H1 (cell line): ENCODE measurements around the gene SCFD1. TPM values are rescaled to one million over a fixed set of nuclear protein-coding genes. Genes with fewer than 3 reads are reported as not detected.

Experiments
- CTCF ChIA-PET: fragments of 300-600 bp; sonication (Branson Sonifier 250); formaldehyde crosslinking; loops from one replicate; lab custom pipeline; 2021; ENCODE audit not compliant: partially characterized antibody; lab: Charles Lee
- POLR2A ChIA-PET: fragments of 300-600 bp; sonication (Branson Sonifier 250); formaldehyde crosslinking; loops from one replicate; lab custom pipeline; 2021; ENCODE audit warnings: inconsistent platforms; ENCODE audit not compliant: partially characterized antibody; lab: Charles Lee
- DNase-seq, 2 experiments: peaks; one replicate each; pipeline versions ENCODE4 v3.0.0 to v3.0.0-alpha.2; 2010 to 2022; ENCODE audit warnings: low spot score in 2 of 2, low read depth in 1 of 2, mixed read lengths in 1 of 2
- FAIRE-seq: peaks from 2 replicates; lab custom pipeline; 2011; peaks lifted over from hg19 to GRCh38; lab: Jason Lieb, UNC
- H2AFZ ChIP-seq: 2 replicates; pipeline ENCODE4 v1.8.1; 2012; ENCODE audit warnings: low read length, inconsistent platforms
- H2AK5ac ChIP-seq: 2 replicates; pipeline ENCODE4 v1.6.1; 2013; ENCODE audit warnings: low read depth, low read length
- H2BK120ac ChIP-seq: replicated peaks from 2 replicates; pipeline ENCODE3; 2013; ENCODE audit warnings: low read depth, low read length, inconsistent platforms
- H2BK12ac ChIP-seq: 2 replicates; pipeline ENCODE4 v1.6.1; 2013; ENCODE audit warnings: low read depth, low read length
- H2BK15ac ChIP-seq: 2 replicates; pipeline ENCODE4 v1.6.1; 2013; ENCODE audit warnings: low read length
- H2BK20ac ChIP-seq: 2 replicates; pipeline ENCODE4 v1.6.1; 2013; ENCODE audit warnings: low read length
- H2BK5ac ChIP-seq: 2 replicates; pipeline ENCODE4 v1.6.1; 2013; ENCODE audit warnings: low read depth, low read length
- H3K14ac ChIP-seq: 2 replicates; pipeline ENCODE4 v1.6.1; 2013; ENCODE audit warnings: inconsistent platforms; ENCODE audit not compliant: insufficient read length
- H3K18ac ChIP-seq: 2 replicates; pipeline ENCODE4 v1.6.1; 2013; ENCODE audit warnings: low read length; ENCODE audit errors: extremely low read depth
- H3K23ac ChIP-seq: 2 replicates; pipeline ENCODE4 v1.6.1; 2013; ENCODE audit warnings: inconsistent platforms; ENCODE audit not compliant: insufficient read length
- H3K23me2 ChIP-seq: 2 replicates; pipeline ENCODE4 v1.6.1; 2013; ENCODE audit warnings: low read depth, low read length
- H3K27ac ChIP-seq: 2 replicates; pipeline ENCODE4 v1.6.1; 2011; ENCODE audit warnings: low read depth, low read length, inconsistent platforms
- H3K27me3 ChIP-seq, 4 experiments: replicated peaks in 1 of 4; 1 replicate in 1 of 4; 2 replicates in 3 of 4; pipeline versions ENCODE4 v1.6.1 to v1.8.1; 2011 to 2013; ENCODE audit warnings: low read length in 3 of 4, mild to moderate bottlenecking in 3 of 4, inconsistent platforms in 2 of 4, mixed read lengths in 2 of 4, moderate library complexity in 1 of 4; ENCODE audit not compliant: control insufficient read depth in 3 of 4, insufficient read depth in 3 of 4; ENCODE audit errors: extremely low read depth in 1 of 4
- H3K36me3 ChIP-seq, 4 experiments: 2 replicates each; pipeline versions ENCODE4 v1.6.1 to v1.8.1; 2011 to 2013; ENCODE audit warnings: mild to moderate bottlenecking in 4 of 4, low read length in 3 of 4, moderate library complexity in 2 of 4, control low read depth in 1 of 4, inconsistent platforms in 1 of 4; ENCODE audit not compliant: insufficient read depth in 4 of 4, control insufficient read depth in 2 of 4
- H3K4ac ChIP-seq: replicated peaks from 2 replicates; pipeline ENCODE3; 2013; ENCODE audit warnings: low read length, low read depth, mixed read lengths, inconsistent platforms; ENCODE audit not compliant: insufficient read length
- H3K4me1 ChIP-seq, 4 experiments: replicated peaks in 1 of 4; 1 replicate in 1 of 4; 2 replicates in 3 of 4; pipeline versions ENCODE4 v1.6.1 to v1.8.1; 2011 to 2013; ENCODE audit warnings: low read length in 3 of 4, inconsistent platforms in 2 of 4, mixed read lengths in 1 of 4; ENCODE audit not compliant: insufficient read depth in 4 of 4, control insufficient read depth in 3 of 4
- H3K4me2 ChIP-seq, 2 experiments: 2 replicates each; pipeline versions ENCODE4 v1.6.1 to v1.8.1; 2011 to 2013; ENCODE audit warnings: low read depth in 2 of 2, low read length in 2 of 2, control low read depth in 1 of 2, inconsistent platforms in 1 of 2, mild to moderate bottlenecking in 1 of 2; ENCODE audit not compliant: insufficient read depth in 1 of 2
- H3K4me3 ChIP-seq, 4 experiments: fragments of 200-600, 300-600 bp in 1 of 4; sonication (generic), shearing (Covaris generic), sonication (Bioruptor Twin) in 1 of 4; 2 replicates each; pipeline versions ENCODE4 v1.5.1 to v1.8.1; 2011 to 2016; ENCODE audit warnings: low read length in 4 of 4, low read depth in 3 of 4, control low read depth in 2 of 4, inconsistent platforms in 2 of 4, mild to moderate bottlenecking in 2 of 4, mixed read lengths in 1 of 4, moderate library complexity in 1 of 4; ENCODE audit not compliant: insufficient read depth in 2 of 4; ENCODE audit errors: extremely low read depth in 1 of 4
- H3K56ac ChIP-seq: replicated peaks from 2 replicates; pipeline ENCODE3; 2013; ENCODE audit warnings: low read depth, mild to moderate bottlenecking, mixed read lengths, low read length, inconsistent platforms; ENCODE audit not compliant: insufficient read length
- H3K79me1 ChIP-seq: 2 replicates; pipeline ENCODE4 v1.6.1; 2013; ENCODE audit warnings: low read depth, low read length, control low read depth
- H3K79me2 ChIP-seq, 2 experiments: 2 replicates each; pipeline versions ENCODE4 v1.6.1 to v1.8.1; 2012 to 2013; ENCODE audit warnings: low read length in 2 of 2, mild to moderate bottlenecking in 2 of 2, inconsistent platforms in 1 of 2; ENCODE audit not compliant: insufficient read depth in 2 of 2, control insufficient read depth in 1 of 2
- H3K9ac ChIP-seq, 4 experiments: replicated peaks in 1 of 4; 1 replicate in 1 of 4; 2 replicates in 3 of 4; pipeline versions ENCODE4 v1.6.1 to v1.8.1; 2011 to 2013; ENCODE audit warnings: low read depth in 3 of 4, low read length in 3 of 4, control low read depth in 2 of 4, mild to moderate bottlenecking in 2 of 4, moderate library complexity in 2 of 4, inconsistent platforms in 1 of 4; ENCODE audit errors: extremely low read depth in 1 of 4
- H3K9me3 ChIP-seq, 2 experiments: 2 replicates each; pipeline versions ENCODE4 v1.6.1 to v1.8.1; 2012 to 2013; ENCODE audit warnings: mild to moderate bottlenecking in 2 of 2, moderate library complexity in 2 of 2, control low read depth in 1 of 2, inconsistent platforms in 1 of 2, low read depth in 1 of 2, low read length in 1 of 2, mixed read lengths in 1 of 2; ENCODE audit not compliant: insufficient read depth in 2 of 2
- H4K20me1 ChIP-seq, 2 experiments: replicated peaks in 1 of 2; 2 replicates each; pipeline versions ENCODE3 to v1.8.1; 2011 to 2013; ENCODE audit warnings: inconsistent platforms in 2 of 2, low read length in 2 of 2, mild to moderate bottlenecking in 1 of 2; ENCODE audit not compliant: insufficient read depth in 2 of 2, control insufficient read depth in 1 of 2
- H4K5ac ChIP-seq: 2 replicates; pipeline ENCODE4 v1.6.1; 2013; ENCODE audit warnings: low read length, low read depth, mixed read lengths, inconsistent platforms; ENCODE audit not compliant: insufficient read length
- H4K8ac ChIP-seq: 2 replicates; pipeline ENCODE4 v1.8.0; 2013; ENCODE audit warnings: mild to moderate bottlenecking, moderate library complexity, low read length, inconsistent platforms; ENCODE audit not compliant: insufficient read depth; ENCODE audit errors: extremely low read depth
- H4K91ac ChIP-seq: replicated peaks from 2 replicates; pipeline ENCODE3; 2013; ENCODE audit warnings: low read length, mixed read lengths, inconsistent platforms; ENCODE audit not compliant: insufficient read length
- BACH1 ChIP-seq: IDR thresholded peaks from 2 replicates; pipeline ENCODE4 v1.6.1; 2012; ENCODE audit warnings: low read length, improper control_type of control experiment
- CHD1 ChIP-seq: IDR thresholded peaks from 2 replicates; pipeline ENCODE4 v1.6.1; 2012; ENCODE audit warnings: low read depth, low read length, improper control_type of control experiment
- EGR1 ChIP-seq: IDR thresholded peaks from 2 replicates; pipeline ENCODE4 v1.6.1; 2011; ENCODE audit warnings: low read depth, low read length, borderline replicate concordance
- EP300 ChIP-seq, 2 experiments: IDR thresholded peaks; 1 replicate in 1 of 2; 2 replicates in 1 of 2; pipeline ENCODE4 v1.6.1; 2011 to 2012; ENCODE audit warnings: low read depth in 2 of 2, low read length in 2 of 2, mild to moderate bottlenecking in 2 of 2, borderline replicate concordance in 1 of 2, inconsistent platforms in 1 of 2, moderate library complexity in 1 of 2
- KDM4A ChIP-seq: IDR thresholded peaks from one replicate; pipeline ENCODE4 v1.7.1; 2012; ENCODE audit warnings: low read depth, mild to moderate bottlenecking, moderate library complexity, low read length, inconsistent platforms; ENCODE audit not compliant: severe bottlenecking
- KDM5A ChIP-seq: fragments of 200-600 bp; IDR thresholded peaks from 2 replicates; pipeline ENCODE4 v1.7.1; 2012; ENCODE audit warnings: mild to moderate bottlenecking, low read length, inconsistent platforms, mixed read lengths
- POLR2AphosphoS5 ChIP-seq: IDR thresholded peaks from 2 replicates; pipeline ENCODE4 v1.6.1; 2011; ENCODE audit warnings: low read depth, low read length
- RXRA ChIP-seq: IDR thresholded peaks from 2 replicates; pipeline ENCODE4 v1.6.1; 2011; ENCODE audit warnings: low read depth, mild to moderate bottlenecking, low read length, moderate library complexity; ENCODE audit not compliant: insufficient read depth
- SIX5 ChIP-seq: IDR thresholded peaks from 2 replicates; pipeline ENCODE4 v1.6.1; 2011; ENCODE audit warnings: mild to moderate bottlenecking, low read depth, low read length
- SUZ12 ChIP-seq: fragments of 200-600 bp; sonication (generic); IDR thresholded peaks from 2 replicates; pipeline ENCODE4 v1.6.1; 2012; ENCODE audit warnings: mild to moderate bottlenecking, inconsistent platforms, low read length, moderate library complexity, mixed read lengths
- TEAD4 ChIP-seq: IDR thresholded peaks from 2 replicates; pipeline ENCODE4 v1.6.1; 2012; ENCODE audit warnings: low read depth, low read length, inconsistent platforms, mixed read lengths
- polyA plus RNA-seq, 7 experiments: library from polyadenylated mRNA; depleted of rRNA in 3 of 7; stranded (reverse) in 5 of 7; unstranded in 2 of 7; fragments of >200 nt in 5 of 7; fragments of 200-250 nt in 2 of 7; gene quantifications; 1 replicate in 5 of 7; 2 replicates in 1 of 7; 4 replicates in 1 of 7; pipeline versions ENCODE4 v1.2.1 to v1.2.3, GENCODE V29; 2011 to 2013; ENCODE audit warnings: missing spikeins in 2 of 7, mixed read lengths in 2 of 7
- total RNA-seq: library from RNA; stranded (reverse); fragmentation: NEBNext Ultra II Directional; extraction: Animal tissue kit (Norgen Biotek cat#: 25700); gene quantifications from 2 replicates; pipeline ENCODE4 v1.2.1, GENCODE V29; 2021
- TF ChIP-seq, protein P1 (sequence below), 3 experiments: IDR thresholded peaks; 1 replicate in 2 of 3; 2 replicates in 1 of 3; pipeline versions ENCODE4 v1.5.1 to v1.6.1; 2011; ENCODE audit warnings: low read length in 3 of 3, mild to moderate bottlenecking in 3 of 3, inconsistent platforms in 2 of 3, low read depth in 1 of 3, moderate library complexity in 1 of 3; ENCODE audit not compliant: insufficient read depth in 1 of 3; ENCODE audit errors: control extremely low read depth in 1 of 3

Gene SCFD1
- total and polyA plus RNA-seq, 2 of the 8 experiments (the other 6 are each of a cell fraction or from before 2014, with no cell fraction given), result 32.8 to 64.5 TPM

- Histone ChIP-seq H3K23me2 (no peaks in the 10 kb centered on the region), H3K79me1 (no peaks in the 10 kb centered on the region; the same call in 1 of the 2 replicates), H3K4me2 (no peak overlapping the region), H4K20me1 (peaks cover 0 to 1% of the 10 kb centered on the region in 2 experiments), H3K36me3 (peaks cover 0 to 24% (median 3%) of the 10 kb centered on the region in 4 experiments; a peak in 2 of 8 replicates), H2BK20ac (no peak overlapping the region), H3K9me3 (no peaks in the 10 kb centered on the region), H4K91ac (no peak overlapping the region), H2BK5ac (no peak overlapping the region), H2BK12ac (no peak overlapping the region), H3K79me2 (no peaks in the 10 kb centered on the region; a peak in 1 of 4 replicates), H2BK120ac (no peak overlapping the region), H3K9ac (no peak overlapping the region), H3K4me1 (no peaks in the 10 kb centered on the region), H3K27ac (no peak overlapping the region), H4K5ac (no peak overlapping the region), H3K18ac (no peak overlapping the region), H4K8ac (no peak overlapping the region), H3K56ac (no peak overlapping the region), H3K23ac (no peak overlapping the region), H3K14ac (no peak overlapping the region), H2BK15ac (no peak overlapping the region), H2AFZ (no peak overlapping the region), H2AK5ac (no peak overlapping the region), H3K4ac (no peak overlapping the region), H3K27me3 (no peaks in the 10 kb centered on the region), H3K4me3 (no peak overlapping the region)
- CTCF ChIA-PET, result interaction anchor here (0.8 to 1.0 kb wide), 2 partner anchors 14 to 65 kb away, joined by 3 read pairs; no protein-coding TSS in a partner anchor
- POLR2A ChIA-PET, result no interaction called here
- FAIRE-seq (no peak), DNase-seq (no peak)
- TF ChIP-seq SIX5, result no peak
- TF ChIP-seq RXRA, result no peak
- no peak for TF ChIP-seq CHD1
- no peak for TF ChIP-seq POLR2AphosphoS5
- TF ChIP-seq KDM5A, result no peak
- TF ChIP-seq BACH1, result no peak
- no peak for TF ChIP-seq EP300 (IDR thresholded peaks at IDR 0.05; ENCODE audit: borderline replicate concordance in 1 of 2, low read depth in 2 of 2, low read length in 2 of 2)
- TF ChIP-seq EGR1, result no peak
- no peak for TF ChIP-seq KDM4A
- no peak for TF ChIP-seq TEAD4
- no peak for TF ChIP-seq SUZ12
- TF ChIP-seq, protein P1, sequence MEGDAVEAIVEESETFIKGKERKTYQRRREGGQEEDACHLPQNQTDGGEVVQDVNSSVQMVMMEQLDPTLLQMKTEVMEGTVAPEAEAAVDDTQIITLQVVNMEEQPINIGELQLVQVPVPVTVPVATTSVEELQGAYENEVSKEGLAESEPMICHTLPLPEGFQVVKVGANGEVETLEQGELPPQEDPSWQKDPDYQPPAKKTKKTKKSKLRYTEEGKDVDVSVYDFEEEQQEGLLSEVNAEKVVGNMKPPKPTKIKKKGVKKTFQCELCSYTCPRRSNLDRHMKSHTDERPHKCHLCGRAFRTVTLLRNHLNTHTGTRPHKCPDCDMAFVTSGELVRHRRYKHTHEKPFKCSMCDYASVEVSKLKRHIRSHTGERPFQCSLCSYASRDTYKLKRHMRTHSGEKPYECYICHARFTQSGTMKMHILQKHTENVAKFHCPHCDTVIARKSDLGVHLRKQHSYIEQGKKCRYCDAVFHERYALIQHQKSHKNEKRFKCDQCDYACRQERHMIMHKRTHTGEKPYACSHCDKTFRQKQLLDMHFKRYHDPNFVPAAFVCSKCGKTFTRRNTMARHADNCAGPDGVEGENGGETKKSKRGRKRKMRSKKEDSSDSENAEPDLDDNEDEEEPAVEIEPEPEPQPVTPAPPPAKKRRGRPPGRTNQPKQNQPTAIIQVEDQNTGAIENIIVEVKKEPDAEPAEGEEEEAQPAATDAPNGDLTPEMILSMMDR (IDR thresholded peaks at IDR 0.05; ENCODE audit: control extremely low read depth in 1 of 3, insufficient read depth in 1 of 3, low read depth in 1 of 3, low read length in 3 of 3), result no peak
Measured at GRCh38 chr14:30678926-30679431, 56.9 kb downstream of the SCFD1 start.
